Measurements from ENCODE around the gene AGBL1.

AGBL1 gene

DNA sequence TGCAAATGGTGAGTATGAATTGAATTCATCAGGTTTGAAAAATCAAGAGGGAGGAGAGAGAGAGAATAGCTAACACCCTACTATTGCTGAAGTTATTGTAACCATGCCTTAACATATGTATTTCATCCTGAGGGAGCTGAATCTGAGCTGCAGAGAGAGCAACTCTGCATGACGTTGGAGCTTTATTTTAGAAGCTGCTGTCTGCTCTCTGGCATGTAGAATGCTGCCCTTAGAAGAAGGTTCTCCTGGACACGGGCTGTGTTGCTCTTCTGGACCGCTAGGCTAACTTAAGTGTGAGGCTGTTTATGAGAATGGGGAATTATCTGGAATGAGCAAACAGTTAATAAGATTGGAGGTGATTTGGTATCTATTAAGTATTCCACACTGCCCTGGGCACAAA lies 814.6 kb downstream of the AGBL1 start:
- DNase-seq: no peak

- no peak for DNase-seq
These were observed 824.2 kb downstream of the AGBL1 start for GRCh38 chr15:86903642-86904421.

DNA sequence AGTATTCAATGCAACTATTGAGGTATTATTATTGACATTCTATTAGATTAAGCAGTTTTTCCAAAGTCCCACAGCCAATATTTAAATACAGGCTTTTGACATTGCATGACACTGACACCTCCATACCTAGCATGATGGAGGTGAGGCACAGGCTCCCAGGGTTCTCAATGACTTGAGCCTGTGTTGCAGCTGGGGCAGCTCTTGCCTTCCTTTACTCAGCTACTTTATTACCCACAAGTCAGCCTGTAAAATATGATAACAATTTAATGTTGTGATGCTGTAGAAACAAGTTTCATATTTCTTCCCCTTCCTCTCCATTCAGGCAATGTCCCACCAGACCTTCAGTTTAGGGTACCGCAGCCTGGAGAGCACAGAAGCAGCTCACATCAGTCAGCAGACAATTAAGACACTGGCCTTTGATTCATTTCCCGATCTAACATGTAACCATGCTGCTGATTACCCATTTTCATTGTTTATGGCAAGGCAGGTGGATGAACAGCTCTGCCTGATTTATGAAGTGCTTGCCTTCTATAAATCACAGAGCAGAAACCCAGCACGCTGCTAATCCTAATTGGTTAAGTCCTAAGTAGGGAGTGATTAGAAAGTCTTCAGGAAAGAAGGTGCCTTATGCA lies 826.1 kb downstream of the AGBL1 start:
- DNase-seq: no peak

DNA sequence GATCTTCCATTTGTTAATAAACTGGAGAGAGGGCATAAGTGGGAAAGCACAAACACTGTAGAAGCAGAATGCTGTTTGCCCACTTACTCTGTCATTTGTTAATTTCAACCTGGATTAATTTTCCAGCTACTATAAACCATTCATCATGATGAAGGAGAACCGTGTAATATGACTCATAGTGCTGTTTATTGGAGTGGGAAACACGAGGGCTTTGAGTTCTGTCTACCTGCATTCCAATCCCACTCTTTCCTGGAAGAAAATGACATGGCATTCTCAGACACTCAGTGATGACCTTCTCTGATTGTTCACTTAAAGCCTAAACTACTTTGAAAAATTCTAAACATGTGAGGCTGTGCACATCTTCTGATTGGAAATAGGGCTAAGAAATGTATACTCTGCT lies 826.7 kb downstream of the AGBL1 start:
- no peak for DNase-seq

GRCh38 chr15:86911022-86911421 lies 831.4 kb downstream of the AGBL1 start:
- no peak for DNase-seq

GRCh38 chr15:86912661-86913060 lies 833.0 kb downstream of the AGBL1 start:
- no peak for DNase-seq

DNA sequence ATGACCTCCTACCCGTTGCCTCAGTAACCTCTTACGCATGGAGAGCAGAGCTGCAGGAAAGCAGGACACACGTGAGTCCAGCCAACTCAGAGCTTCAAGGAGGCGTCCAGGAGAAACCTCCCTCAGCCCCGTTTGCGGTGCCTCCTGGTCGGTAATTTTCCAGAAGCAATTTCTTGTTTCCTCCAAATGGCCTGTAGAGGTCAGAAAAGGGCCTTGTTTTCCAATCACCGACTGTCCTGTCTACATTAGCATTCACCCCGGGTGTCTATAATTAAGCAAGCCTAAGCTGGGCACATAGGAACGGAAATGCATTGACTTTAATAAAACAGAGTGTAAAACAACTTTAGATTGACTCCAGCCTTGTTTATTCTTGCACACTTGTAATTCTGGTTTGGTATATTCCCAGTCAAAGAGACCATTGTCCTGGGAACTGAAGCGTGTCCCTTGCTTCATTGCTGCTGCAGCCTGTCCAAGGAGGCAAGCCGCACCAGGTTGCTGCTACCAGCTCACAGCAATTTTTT lies 836.2 kb downstream of the AGBL1 start:
- peak; percentile 7 for DNase-seq

- no peak for DNase-seq
These were observed 837.1 kb downstream of the AGBL1 start for GRCh38 chr15:86916671-86917360.

GRCh38 chr15:86917361-86917671 lies 837.6 kb downstream of the AGBL1 start:
- DNase-seq: no peak

- DNase-seq: no peak
These were observed 839.9 kb downstream of the AGBL1 start for GRCh38 chr15:86919581-86919980.

GRCh38 chr15:86929461-86929860 lies 849.8 kb downstream of the AGBL1 start:
- no peak for DNase-seq

- no peak for DNase-seq
These were observed 852.8 kb downstream of the AGBL1 start for GRCh38 chr15:86932456-86932855.

DNA sequence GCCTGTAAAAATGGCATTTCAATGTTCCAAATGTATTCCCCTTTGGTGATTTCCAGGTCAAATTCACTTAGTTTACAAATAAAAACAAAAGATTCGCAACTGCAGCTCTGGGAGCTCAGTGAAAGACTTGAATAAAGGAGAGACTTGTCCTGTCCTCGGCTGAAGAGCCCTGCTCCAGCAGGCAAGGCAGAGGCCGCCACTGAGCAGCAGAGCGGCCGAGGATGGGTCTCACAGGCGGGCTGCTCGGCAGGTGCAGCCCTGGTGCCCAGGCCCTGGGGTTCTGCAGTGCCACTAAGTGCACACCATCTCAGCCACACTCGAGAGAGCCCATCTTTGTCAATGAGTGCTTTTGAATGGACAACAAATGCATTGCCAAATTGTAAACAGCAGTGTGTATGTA lies 856.2 kb downstream of the AGBL1 start:
- no peak for DNase-seq

- no peak for DNase-seq
These were observed 862.6 kb downstream of the AGBL1 start for GRCh38 chr15:86942285-86942684.

DNA sequence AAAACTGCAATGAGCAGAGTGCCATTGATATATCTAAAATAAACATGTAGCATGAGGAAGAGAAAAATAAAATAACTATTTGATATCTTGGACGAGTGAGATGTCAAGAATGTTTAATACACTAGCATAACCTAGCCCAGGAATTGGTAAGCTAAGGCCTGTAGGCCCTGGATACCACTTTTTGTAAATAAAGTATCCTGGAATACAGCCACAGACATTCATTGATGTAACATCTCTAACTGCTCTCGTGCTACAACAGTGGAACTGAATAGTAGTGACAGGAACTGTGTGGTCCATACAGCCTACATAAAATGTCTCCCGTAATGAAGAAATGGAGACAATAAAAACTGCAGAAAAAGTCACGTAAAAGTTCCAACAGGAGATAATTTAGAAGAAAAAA lies 869.0 kb downstream of the AGBL1 start:
- DNase-seq: no peak

GRCh38 chr15:86959254-86959653 lies 879.6 kb downstream of the AGBL1 start:
- no peak for DNase-seq

DNA sequence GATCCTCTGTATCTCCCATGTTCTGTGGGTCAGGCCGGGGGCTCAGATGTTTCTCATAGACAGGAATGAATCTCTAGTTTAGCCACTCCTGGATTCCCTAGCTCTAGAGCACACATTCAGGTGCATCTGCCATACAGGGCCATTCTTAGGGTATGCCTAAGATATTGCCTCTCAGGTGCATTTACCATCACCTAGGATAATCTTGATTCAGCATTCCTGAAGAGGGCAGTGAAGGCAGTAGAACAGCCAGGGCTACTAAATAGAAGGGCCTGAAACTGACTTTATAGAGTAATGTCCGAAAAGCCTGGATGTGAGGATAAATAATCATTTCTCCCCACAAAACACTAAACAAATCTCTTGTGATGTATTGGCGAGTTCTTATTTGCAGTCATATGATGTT lies 882.0 kb downstream of the AGBL1 start:
- no peak for DNase-seq

GRCh38 chr15:86964271-86964670 lies 884.6 kb downstream of the AGBL1 start:
- no peak for DNase-seq

GRCh38 chr15:86968244-86968643 lies 888.6 kb downstream of the AGBL1 start:
- DNase-seq: no peak

- DNase-seq: no peak
These were observed 889.7 kb downstream of the AGBL1 start for GRCh38 chr15:86969364-86969763.

DNA sequence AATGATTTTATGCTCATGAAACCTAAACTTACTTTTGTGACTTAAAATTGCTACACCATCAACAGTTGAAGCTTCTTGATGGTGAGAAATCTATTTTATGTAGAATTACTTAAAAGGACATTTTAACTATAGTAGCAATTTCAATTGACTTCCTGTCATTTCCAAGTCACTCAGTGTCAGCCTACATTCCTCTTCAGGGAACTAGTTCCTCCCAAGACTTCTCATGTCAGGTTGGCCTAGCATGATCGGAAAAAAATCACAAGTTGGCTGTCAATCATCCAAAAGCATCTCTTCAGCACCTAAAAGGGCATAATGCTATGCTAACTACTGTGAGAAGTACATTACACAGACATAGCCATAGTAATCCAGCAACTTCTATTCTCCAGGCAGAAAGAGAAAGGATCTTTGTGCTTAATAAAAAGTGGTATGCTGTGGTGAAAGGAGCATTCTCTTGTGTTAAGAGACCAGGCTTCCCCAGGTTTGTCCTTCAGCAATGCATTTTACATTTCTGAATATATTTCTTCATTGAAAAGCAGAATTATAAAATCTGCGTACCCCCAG lies 893.7 kb downstream of the AGBL1 start:
- no peak for DNase-seq

DNA sequence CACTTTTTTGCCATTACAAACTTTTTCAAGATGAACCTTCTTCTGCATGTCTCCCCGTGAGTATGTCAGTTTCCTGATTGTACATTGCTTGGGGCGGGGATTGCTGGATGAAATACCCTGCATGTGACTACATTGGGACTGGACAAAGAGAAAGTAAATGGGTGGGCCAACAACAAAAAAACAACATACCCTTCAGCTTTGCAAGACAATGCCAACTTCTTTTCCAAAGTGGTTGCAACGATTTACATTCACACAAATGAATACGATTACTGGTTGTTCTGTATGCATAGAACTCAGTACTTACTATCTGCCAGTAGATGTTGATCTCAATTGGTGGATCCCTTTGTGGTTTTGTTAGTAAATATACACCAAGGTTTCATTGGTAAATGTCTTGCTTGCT lies 908.4 kb downstream of the AGBL1 start:
- no peak for DNase-seq

DNA sequence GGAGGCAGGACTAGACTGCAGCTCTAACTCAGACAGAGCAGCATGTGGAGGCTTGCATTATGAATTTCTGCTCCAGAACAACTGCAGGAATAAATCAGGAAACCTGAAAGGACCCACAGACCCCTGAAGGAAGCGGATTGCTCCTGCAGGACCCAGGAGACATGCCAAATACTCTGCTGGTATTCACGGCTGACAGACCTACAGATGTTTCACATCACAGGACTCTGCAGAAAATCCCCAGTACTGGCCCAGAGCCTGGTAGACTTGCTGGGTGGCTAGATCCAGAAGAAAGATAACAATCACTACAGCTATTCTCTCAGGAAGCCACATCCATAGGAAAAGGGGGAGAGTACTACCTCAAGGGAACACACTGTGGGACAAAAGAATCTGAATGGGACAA lies 942.1 kb downstream of the AGBL1 start:
- no peak for DNase-seq
